ENCODE results near the gene CCDC137. TPM values are rescaled to one million over a fixed set of nuclear protein-coding genes. Genes with fewer than 3 reads are reported as not detected.

CCDC137 gene
- total RNA-seq, 4 donors from 2014 or later = 4.4 to 11.4 (median 8.8) TPM

DNA sequence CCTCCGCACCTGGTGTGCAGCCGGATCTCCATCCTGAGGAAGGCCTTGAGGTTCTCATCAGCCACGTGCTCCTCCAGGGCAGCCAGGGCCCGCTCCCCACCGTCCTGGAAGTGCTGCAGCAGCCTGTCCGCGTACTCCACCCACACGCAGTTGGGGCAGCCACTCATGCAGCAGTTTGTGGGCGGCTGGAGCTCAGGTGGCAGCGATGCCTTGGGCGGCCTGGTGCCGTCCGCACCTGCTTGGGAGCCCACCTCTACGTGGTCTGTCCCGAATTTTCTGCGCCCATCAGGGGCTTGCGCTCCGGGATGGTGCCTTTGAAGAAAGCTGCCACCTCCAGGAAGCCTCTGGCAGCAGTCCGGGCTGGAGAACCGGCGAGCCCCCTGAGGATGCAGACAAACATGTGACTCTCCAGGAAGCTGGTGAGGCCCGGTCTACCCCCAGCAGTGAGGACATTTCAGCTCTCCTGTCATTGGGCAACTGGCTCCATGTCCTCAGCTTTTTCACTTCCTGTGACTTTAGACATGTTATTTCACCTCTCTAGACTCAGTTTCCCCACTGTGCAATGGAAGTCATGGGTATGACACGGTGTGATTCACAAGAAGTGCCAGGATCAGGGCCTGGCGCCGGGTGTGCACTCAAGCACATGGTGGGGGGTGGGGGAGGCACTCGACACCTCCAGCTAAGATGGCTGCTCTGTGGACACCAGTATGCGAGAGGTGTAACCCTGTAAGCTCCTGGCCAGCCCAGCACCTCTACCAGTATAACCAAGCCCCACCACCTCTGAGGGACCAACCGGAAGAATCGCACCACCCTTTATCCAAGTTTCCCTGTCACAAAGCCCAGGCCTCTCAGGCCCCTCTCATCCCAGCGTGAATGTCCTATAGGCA lies 1.1 kb upstream of the CCDC137 start:
- intact Hi-C loops (cut with DNase I) = no loop called here
- TF ChIP-seq, protein P1, sequence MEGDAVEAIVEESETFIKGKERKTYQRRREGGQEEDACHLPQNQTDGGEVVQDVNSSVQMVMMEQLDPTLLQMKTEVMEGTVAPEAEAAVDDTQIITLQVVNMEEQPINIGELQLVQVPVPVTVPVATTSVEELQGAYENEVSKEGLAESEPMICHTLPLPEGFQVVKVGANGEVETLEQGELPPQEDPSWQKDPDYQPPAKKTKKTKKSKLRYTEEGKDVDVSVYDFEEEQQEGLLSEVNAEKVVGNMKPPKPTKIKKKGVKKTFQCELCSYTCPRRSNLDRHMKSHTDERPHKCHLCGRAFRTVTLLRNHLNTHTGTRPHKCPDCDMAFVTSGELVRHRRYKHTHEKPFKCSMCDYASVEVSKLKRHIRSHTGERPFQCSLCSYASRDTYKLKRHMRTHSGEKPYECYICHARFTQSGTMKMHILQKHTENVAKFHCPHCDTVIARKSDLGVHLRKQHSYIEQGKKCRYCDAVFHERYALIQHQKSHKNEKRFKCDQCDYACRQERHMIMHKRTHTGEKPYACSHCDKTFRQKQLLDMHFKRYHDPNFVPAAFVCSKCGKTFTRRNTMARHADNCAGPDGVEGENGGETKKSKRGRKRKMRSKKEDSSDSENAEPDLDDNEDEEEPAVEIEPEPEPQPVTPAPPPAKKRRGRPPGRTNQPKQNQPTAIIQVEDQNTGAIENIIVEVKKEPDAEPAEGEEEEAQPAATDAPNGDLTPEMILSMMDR (IDR thresholded peaks at IDR 0.05) = no peak
- no peak for TF ChIP-seq POLR2A (IDR thresholded peaks at IDR 0.05)
- H3K4me3 ChIP-seq (replicated peaks in 1 of 3) = peak overlapping the region; percentile 55 to 100 (median 99)
- H3K4me1 ChIP-seq = peaks cover 16 to 23% of the 10 kb centered on the region in 2 donors
- H3K36me3 ChIP-seq = no peaks in the 10 kb centered on the region
- 58 to 73% methylated on average over 8 to 22 of the region's 30 CpGs for WGBS, 2 donors
- peak; percentile 32 to 44 for DNase-seq
- no peaks in the 10 kb centered on the region for H3K9me3 ChIP-seq
- peak overlapping the region in 1 of 3 donors; percentile 54 for H3K27ac ChIP-seq
- no peaks in the 10 kb centered on the region for H3K27me3 ChIP-seq

GRCh38 chr17:81666092-81666341 lies 520 bp upstream of the CCDC137 start:
- Histone ChIP-seq H3K27me3 (no peaks in the 10 kb centered on the region), H3K4me3 (replicated peaks in 1 of 3) (peak overlapping the region; percentile 55 to 100 (median 99)), H3K9me3 (no peaks in the 10 kb centered on the region), H3K4me1 (peaks cover 16 to 23% of the 10 kb centered on the region in 2 donors), H3K27ac (peak overlapping the region; percentile 42 to 78 (median 54)), H3K36me3 (no peaks in the 10 kb centered on the region)
- WGBS, 2 donors = 0% methylated on average over 6 to 12 of the region's 16 CpGs
- TF ChIP-seq POLR2A (IDR thresholded peaks at IDR 0.05) = no peak
- TF ChIP-seq, protein P1 (IDR thresholded peaks at IDR 0.05) = no peak
- intact Hi-C loops (cut with DNase I) = no loop called here
- peak in 1 of 2 donors; percentile 8 for DNase-seq

- Histone ChIP-seq H3K4me3 (replicated peaks in 1 of 3) (no peak overlapping the region), H3K9me3 (no peaks in the 10 kb centered on the region), H3K27me3 (no peaks in the 10 kb centered on the region), H3K4me1 (peaks cover 16 to 23% of the 10 kb centered on the region in 2 donors), H3K36me3 (peaks cover 12 to 16% of the 10 kb centered on the region in 2 donors), H3K27ac (no peak overlapping the region)
- intact Hi-C loops (cut with DNase I) = no loop called here
- TF ChIP-seq, protein P1 (IDR thresholded peaks at IDR 0.05) = no peak
- no peak for TF ChIP-seq POLR2A (IDR thresholded peaks at IDR 0.05)
- no peak for DNase-seq
- WGBS, 2 donors = 82 to 86% methylated on average over 18 of the region's 18 CpGs
Observed at GRCh38 chr17:81667754-81668153, 1.2 kb downstream of the CCDC137 start.

- Histone ChIP-seq H3K36me3 (peaks cover 15 to 26% of the 10 kb centered on the region in 2 donors), H3K4me1 (peaks cover 0 to 10% of the 10 kb centered on the region in 2 donors)
Observed at GRCh38 chr17:81672504-81672903, 6.0 kb downstream of the CCDC137 start.

GRCh38 chr17:81672954-81673353 lies 6.4 kb downstream of the CCDC137 start:
- no peaks in the 10 kb centered on the region for H3K27me3 ChIP-seq
- DNase-seq = no peak
- peaks cover 0 to 5% of the 10 kb centered on the region in 2 donors for H3K4me1 ChIP-seq
- H3K4me3 ChIP-seq (replicated peaks in 1 of 3) = no peak overlapping the region
- intact Hi-C loops (cut with DNase I) = no loop called here
- peaks cover 15 to 26% of the 10 kb centered on the region in 2 donors for H3K36me3 ChIP-seq
- H3K9me3 ChIP-seq = no peaks in the 10 kb centered on the region
- no peak overlapping the region for H3K27ac ChIP-seq
- TF ChIP-seq, protein P1 (IDR thresholded peaks at IDR 0.05) = no peak
- no peak for TF ChIP-seq POLR2A (IDR thresholded peaks at IDR 0.05)
- 89 to 93% methylated on average over 8 to 11 of the region's 16 CpGs for WGBS, 2 donors

More at GRCh38 chr17:81672504-81672903, 6.0 kb downstream of the CCDC137 start:
- 92 to 93% methylated on average over 17 of the region's 18 CpGs for WGBS, 2 donors
- no peak for DNase-seq
- Histone ChIP-seq H3K9me3 (no peaks in the 10 kb centered on the region), H3K27ac (no peak overlapping the region), H3K27me3 (no peaks in the 10 kb centered on the region), H3K4me3 (replicated peaks in 1 of 3) (no peak overlapping the region)
- intact Hi-C loops (cut with DNase I) = no loop called here
- TF ChIP-seq, protein P1 (IDR thresholded peaks at IDR 0.05) = no peak
- no peak for TF ChIP-seq POLR2A (IDR thresholded peaks at IDR 0.05)

Data from thyroid gland (tissue), 4 donors.